GM10266 (cell line): ENCODE measurements around the gene ATRNL1.

ENCODE experiments used
- DNase-seq: peaks from one replicate; pipeline ENCODE4 v3.0.0; 2012; ENCODE audit errors: extremely low spot score
- TF ChIP-seq, protein P1 (sequence below): IDR thresholded peaks from 2 replicates; pipeline ENCODE4 v1.5.1; 2012; ENCODE audit warnings: mild to moderate bottlenecking, low read depth; ENCODE audit not compliant: control insufficient read depth, insufficient read depth; ENCODE audit errors: missing control alignments

The ATRNL1 gene

DNA sequence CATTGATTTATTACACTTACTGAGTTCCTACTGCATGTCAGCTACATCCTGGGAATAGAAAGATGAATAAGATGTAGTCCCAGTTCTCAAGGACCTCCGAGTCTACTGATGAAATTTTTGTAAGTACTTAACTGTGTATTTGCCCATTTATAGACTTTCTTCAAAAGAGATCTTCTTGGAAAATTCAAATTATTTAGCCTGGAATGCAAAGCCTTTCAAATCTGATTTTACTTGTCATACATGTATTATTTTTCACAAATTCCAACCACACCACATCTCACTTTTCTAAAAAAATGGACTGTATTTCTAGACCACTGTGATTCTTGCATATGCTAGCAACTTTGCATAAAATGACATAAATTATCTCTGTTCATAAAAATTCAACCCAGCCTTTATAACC is 581.3 kb downstream of the ATRNL1 start:
- no peak for DNase-seq
- TF ChIP-seq, protein P1, sequence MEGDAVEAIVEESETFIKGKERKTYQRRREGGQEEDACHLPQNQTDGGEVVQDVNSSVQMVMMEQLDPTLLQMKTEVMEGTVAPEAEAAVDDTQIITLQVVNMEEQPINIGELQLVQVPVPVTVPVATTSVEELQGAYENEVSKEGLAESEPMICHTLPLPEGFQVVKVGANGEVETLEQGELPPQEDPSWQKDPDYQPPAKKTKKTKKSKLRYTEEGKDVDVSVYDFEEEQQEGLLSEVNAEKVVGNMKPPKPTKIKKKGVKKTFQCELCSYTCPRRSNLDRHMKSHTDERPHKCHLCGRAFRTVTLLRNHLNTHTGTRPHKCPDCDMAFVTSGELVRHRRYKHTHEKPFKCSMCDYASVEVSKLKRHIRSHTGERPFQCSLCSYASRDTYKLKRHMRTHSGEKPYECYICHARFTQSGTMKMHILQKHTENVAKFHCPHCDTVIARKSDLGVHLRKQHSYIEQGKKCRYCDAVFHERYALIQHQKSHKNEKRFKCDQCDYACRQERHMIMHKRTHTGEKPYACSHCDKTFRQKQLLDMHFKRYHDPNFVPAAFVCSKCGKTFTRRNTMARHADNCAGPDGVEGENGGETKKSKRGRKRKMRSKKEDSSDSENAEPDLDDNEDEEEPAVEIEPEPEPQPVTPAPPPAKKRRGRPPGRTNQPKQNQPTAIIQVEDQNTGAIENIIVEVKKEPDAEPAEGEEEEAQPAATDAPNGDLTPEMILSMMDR: no peak

DNA sequence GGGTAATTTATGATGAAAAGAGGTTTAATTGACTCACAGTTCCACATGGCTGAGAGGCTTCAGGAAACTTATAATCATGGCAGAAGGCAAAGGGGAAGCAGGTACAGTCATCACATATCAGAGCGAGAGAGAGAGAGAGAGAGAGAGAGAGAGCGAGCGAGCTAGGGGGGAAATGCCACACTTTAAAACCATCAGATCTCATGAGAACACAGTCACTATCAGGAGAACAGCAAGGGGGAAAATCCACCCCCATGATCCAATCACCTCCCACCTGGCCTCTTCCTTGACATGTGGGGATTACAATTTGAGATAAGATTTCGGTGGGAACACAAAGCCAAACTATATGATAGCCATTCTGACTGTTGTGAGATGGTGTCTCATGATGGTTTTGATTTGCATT is 603.6 kb downstream of the ATRNL1 start:
- DNase-seq: no peak
- TF ChIP-seq, protein P1: no peak

DNA sequence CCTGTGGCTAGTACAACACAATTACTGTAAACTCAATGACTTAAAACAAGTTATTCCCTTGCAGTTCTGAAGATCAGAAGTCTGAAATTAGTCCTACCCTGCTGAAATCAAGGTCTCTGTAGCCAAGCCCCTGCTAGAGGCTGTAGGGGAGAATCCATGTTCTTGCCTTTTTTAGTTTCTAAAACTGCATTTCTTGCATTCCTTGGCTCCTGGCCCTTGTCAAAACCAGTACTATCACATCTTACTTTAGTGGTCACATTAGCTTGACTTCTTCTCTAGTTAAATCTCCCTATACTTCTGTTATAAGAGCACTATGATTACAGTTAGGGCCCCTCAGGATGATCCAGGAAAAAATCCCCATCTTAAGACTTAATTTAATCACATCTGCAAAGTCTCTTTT is 612.9 kb downstream of the ATRNL1 start:
- TF ChIP-seq, protein P1: no peak
- DNase-seq: no peak

DNA sequence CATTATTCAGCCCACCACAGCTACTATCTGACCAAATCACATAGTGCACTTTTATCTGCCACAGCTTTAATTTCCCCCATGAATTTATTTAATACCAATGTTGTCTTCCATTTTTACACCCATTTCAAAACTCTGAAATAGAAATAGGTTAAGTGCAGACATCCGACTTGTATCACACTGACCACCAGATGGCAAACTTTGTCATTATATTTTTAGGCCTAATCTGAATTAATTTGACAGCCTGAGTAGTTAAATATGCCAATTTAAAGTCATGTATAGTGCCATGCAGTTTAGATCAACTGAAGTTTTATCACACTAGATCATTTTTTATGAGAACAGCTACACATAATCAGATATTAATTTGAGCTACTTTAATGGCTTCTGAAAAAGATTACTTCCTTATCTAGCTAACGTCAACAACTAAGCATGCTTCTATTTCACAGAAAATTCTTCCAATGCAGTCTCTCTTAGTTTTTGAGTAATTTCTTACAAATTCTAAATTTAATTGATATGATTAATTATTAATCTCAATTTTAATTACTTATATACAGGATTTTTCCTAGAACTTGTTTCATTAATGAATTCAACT is 613.4 kb downstream of the ATRNL1 start:
- DNase-seq: no peak
- TF ChIP-seq, protein P1: peak; percentile 25

DNA sequence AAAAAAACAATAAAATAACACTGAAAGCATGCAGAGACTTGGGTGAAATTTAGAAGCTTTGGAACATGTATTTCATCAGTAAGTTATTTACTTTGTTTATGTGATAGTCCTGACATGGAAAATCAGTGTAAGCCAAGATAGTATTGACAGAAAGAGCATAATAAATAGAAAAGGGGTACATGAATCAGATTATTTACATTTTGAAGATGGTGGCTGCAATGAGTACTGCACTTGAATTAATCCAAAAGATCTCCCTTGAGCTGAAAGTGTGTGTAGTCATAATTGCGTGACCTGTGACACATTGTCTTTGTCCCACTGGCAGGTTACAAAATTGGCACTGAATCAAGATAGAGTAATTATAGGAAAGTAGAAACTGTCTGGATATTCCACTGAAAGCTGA is 617.0 kb downstream of the ATRNL1 start:
- TF ChIP-seq, protein P1: no peak
- DNase-seq: no peak

DNA sequence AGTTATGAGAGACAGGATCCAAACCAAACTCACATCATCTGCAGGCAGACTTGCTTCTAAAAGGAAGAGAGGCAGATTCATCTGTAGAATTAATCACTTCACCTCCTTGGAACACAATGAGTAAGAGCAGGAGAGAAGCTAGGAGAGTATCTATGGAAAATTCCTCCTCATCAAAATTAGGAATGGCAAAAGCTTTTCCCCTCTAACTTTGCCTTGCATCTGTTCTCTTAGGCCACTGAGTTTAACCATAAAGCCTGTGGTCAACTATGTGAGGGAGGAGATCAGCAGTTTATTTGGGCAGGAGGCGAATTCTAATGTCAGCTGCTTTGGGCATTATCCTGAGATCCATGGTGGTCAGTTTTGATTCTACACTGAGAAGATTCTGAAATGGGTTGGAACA is 618.1 kb downstream of the ATRNL1 start:
- TF ChIP-seq, protein P1: no peak
- no peak for DNase-seq

DNA sequence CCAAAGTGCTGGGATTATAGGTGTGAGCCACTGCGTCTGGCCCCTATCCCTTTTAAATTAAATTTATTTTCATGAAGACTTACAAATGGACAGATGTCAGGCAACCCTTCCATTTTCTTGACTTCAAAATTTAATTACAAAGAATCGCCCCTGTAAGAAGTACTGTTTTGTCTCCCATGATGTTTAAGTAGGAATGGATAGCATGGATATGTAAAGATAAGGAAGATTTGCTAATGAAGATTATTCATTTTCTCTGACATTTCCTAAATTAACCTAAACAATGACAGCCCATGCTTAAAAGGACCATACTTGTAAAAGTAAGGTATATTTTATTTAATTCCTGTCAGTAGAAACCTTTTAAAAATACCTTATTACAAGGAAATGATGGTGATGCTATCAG is 627.0 kb downstream of the ATRNL1 start:
- TF ChIP-seq, protein P1: no peak
- no peak for DNase-seq
